GM18870 (cell line): ENCODE results near the gene GTF2A1.
"Not testable (repeated sequence)": the region's sequence is repeated elsewhere in the genome, so short reads cannot be mapped to it uniquely, and the experiment has no call there.

Source experiments
- ATAC-seq: cut with Tn5 transposase; IDR thresholded peaks from one replicate; pipeline ENCODE4 v1.9.1; 2021; ENCODE audit warnings: moderate library complexity; ENCODE audit not compliant: unreplicated experiment

GTF2A1 gene

GRCh38 chr14:81233615-81234014, 12.9 kb upstream of the GTF2A1 start:
- no peak for ATAC-seq

- ATAC-seq, result no peak
Observed at GRCh38 chr14:81231540-81231939, 10.8 kb upstream of the GTF2A1 start.

GRCh38 chr14:81224222-81224621, 3.5 kb upstream of the GTF2A1 start:
- ATAC-seq, result no peak

- not testable (repeated sequence) for ATAC-seq
Observed at GRCh38 chr14:81223788-81224187, 3.0 kb upstream of the GTF2A1 start.

- no peak for ATAC-seq
Observed at GRCh38 chr14:81222691-81223090, 1.9 kb upstream of the GTF2A1 start.

DNA sequence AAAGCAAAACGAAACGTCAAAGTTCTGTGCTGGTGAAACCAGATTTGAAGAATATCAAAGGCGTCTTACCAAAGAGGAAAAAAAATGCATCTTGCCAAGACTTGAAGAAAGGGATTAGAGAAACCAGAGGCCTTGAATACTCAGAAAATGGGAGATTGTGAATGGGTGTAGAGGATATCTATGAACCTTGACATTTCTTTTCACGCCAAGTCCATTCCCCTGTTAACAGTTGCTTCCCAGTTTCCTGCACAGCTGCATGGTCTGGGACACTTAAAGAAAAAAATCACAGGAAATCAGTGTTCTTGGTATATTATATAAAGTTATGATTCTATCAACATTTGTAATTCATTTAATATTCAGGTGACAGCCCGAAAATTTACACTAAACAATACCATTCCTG, 1.4 kb upstream of the GTF2A1 start:
- ATAC-seq, result no peak

- ATAC-seq, result no peak
Observed at GRCh38 chr14:81221579-81222102, 882 bp upstream of the GTF2A1 start.

DNA sequence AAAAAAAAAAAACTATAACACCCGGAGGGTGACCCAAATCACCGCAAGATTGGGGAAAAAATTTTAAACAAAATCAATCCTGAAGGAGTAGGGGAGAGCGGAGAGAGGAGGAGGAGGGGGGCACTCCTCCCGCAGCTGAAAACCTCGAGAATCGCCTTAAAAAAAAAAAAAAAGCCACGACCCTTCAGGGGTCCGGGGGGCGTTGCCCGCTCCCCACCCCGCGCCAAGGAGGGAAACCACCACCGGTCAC, 254 bp downstream of the GTF2A1 start:
- ATAC-seq, result no peak

DNA sequence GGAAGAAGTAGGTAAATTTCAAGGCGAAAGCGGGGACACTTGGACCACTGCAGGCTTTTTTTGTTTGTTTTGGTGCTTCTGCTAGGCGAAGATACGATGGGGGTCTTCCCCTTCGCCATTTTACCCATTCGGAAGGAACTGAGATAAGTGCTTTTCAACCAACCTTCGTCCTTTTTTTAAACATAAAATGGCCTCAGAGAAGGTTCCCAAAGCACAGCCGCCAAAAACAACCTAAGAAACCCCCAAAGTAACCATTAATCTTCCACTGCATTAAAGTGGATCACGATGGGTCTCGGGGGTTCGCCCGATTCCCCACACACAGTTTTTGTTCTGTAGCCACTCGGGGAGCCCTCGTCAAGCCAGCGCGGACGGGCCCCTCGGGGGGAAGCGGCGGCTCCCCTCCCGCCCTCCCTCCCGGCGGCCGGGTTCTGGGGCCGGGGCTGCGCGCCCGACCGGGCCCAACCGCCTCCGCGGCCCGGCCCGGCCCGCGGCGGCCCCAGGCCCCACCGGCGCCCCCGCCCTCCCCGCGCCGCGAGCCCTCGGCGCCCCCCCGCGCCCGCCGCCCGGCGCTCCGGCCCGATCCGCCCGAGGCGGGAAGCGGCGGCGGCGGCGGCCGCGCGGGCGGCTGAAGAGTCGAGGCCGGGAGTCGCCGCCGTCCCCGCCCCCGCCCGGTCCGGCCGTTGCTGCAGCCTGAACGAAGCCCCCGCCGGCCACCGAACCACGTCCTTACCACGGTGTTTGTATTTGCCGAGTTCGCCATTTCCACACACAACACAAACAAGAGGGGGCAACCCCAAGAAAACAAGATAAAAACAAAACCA, 790 bp downstream of the GTF2A1 start:
- peak; percentile 1 for ATAC-seq

DNA sequence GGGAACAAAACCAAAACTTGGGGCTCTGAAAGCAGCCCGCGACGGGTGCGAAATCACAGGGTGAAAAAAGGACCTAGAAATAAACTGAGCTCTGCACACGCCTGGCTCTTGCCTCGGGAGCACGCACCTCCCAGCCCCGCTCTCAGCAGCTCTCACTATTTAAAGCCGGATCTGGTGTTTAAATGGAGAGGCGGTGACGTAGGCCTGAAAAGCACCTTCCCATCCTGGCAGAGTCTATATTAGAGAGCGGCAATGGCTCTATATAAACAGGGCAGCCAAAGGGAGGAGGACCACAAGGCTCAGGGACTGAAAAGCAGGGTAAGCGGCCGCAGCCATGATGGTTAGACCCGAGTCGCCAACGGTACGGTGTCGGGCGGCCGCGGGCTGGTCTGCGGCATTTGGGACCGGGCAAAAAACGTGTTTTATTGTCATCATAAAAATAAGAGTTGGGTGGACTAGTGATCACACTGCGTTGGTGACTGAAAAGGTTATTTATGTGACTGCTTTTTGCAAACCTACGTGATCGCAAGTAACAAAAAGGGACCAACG, 1.5 kb downstream of the GTF2A1 start:
- ATAC-seq, result peak; percentile 77

GRCh38 chr14:81211844-81212243, 8.9 kb downstream of the GTF2A1 start:
- ATAC-seq, result peak; percentile 76

GRCh38 chr14:81209167-81209836, 11.5 kb downstream of the GTF2A1 start:
- no peak for ATAC-seq

DNA sequence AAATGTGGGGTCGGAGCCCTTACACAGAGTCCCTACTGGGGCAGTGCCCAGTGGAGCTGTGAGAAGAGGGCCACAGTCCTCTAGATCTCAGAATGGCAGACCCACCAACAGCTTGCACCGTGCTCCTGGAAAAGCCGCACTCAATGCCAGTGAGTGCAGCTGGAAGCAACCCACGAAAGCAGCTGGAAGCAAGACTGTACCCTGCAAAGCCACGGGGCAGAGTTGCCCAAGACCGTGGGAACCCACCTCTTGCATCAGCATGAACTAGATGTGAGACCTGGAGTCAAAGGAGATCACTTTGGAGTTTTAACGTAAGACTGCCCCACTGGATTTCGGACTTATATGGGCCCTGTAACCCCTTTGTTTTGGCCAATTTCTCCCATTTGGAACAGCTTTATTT, 12.3 kb downstream of the GTF2A1 start:
- no peak for ATAC-seq

- no peak for ATAC-seq
Observed at GRCh38 chr14:81206115-81206514, 14.6 kb downstream of the GTF2A1 start.

DNA sequence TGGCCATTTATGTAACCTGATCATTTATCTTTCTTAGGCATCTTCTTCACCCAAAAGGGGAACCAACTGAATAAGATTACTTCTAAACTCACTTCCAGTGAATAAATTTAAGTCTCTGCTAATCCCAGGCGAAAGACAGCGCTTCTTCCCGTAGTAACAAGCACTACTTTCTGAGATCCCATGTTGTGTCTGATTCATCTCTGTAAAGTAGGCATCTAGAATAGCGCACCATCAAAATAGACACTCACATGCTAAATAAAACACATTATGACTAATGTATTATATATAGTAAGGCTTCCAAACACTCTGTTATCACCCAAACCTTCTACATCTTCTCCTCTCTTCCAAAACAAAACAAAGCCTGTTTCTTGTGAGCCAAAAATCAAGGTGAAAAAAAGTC, 15.1 kb downstream of the GTF2A1 start:
- ATAC-seq, result no peak

GRCh38 chr14:81200054-81200453, 20.7 kb downstream of the GTF2A1 start:
- ATAC-seq, result no peak

DNA sequence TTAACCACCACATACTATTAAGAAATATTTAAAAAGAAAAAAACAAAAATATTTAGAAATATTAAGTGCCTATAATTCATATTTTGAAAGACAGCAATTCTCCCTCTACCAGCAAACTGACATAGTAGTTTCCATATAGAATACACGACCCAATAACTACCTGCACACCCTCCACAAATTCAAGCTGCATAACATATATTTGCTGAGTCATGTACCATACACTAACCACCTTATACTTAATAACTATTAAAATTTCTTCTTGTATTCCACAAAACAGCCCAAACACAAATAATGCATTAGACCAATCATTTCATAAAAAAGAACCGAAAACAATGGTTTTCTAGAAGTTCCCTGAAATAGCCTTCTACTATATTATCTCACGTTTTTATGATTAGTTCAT, 21.7 kb downstream of the GTF2A1 start:
- no peak for ATAC-seq

DNA sequence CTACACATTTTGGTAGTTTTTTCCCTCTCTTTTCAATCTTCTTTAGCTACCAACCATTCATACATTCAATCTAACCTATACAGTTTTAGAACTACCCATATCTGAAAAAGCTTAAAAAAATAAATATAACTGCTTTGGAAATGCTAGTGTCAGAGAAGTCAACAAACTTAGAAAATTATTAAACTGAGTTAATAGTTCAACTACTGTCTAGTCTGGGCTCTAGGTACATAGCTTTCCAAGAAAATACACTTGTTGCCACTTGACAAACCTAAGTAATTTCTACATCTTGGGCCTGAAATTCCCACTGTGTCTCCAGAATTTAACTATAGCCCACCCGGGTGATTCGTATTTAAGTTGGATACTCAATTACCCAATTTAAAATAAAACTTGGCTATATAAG, 22.1 kb downstream of the GTF2A1 start:
- ATAC-seq, result no peak

- ATAC-seq, result no peak
Observed at GRCh38 chr14:81193924-81194633, 26.7 kb downstream of the GTF2A1 start.

- ATAC-seq, result no peak
Observed at GRCh38 chr14:81192594-81192993, 28.2 kb downstream of the GTF2A1 start.

DNA sequence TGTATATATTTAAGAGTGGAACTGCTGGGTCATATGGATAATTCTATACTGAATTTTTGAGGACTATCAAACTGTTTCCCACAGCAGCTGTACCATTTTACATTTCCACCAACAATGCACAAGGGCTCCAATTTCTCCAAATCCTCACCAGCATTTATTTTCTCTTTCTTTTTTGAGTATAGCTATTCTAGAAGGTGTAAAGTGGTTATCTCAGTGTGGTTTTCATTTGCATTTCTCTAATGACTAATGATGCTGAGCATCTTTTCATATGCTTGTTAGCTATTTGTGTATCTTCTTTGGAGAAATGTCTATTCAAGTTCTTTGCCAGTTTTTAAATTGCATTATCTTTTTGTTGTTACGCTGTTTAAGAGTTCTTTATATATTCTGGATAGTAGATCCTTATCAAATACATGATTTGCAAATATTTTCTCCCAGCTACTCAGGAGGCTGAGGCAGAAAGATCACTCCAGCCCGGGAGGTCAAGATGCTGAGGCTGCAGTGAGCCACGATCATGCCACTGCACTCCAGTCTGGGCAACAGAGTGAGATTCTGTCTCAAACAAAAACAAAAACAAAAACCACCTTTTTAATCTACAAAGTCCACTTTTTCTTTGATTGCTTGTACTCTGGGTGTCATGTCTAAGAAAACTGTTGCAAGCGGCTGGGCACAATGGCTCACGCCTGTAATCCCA, 32.8 kb downstream of the GTF2A1 start:
- ATAC-seq, result peak; percentile 94
